ENCODE results near the gene LDHD.
A peak's percentile ranks its signal among the peaks of the same experiment; 100 is the strongest.

The LDHD gene

DNA sequence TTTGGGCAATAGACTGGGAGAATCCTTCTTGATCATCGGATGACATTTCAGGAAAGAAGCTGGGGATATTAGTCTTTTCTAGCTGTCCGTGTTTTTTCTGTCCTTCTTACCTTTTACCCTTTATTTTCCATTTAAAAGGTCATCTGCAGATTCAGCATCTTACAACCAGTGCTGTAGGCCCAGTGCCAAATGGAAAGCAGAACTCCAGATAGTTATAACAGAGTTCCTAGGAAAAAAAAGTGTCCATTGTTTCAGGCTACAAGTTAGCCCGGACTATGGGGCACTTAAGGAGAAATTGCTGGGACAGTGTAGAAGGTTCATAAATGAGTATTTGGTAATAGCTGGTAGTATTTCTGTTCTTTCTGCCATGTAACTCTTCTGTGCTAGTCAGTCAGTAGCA is 28.4 kb downstream of the LDHD start:
- H3K4me1 ChIP-seq (ENCODE audit: control insufficient read depth, insufficient read depth, low read length) = peaks cover 40% of the 10 kb centered on the region
- H3K27me3 ChIP-seq (ENCODE audit: control insufficient read depth in 1 of 2, insufficient read depth in 2 of 2, low read length in 2 of 2) = no peaks in the 10 kb centered on the region
- H3K36me3 ChIP-seq (ENCODE audit: control insufficient read depth in 2 of 2, insufficient read depth in 2 of 2, low read length in 2 of 2) = no peaks in the 10 kb centered on the region
- peak overlapping the region; percentile 16 to 47 for H3K4me3 ChIP-seq (ENCODE audit: low read length in 2 of 2)
- H3K27ac ChIP-seq (ENCODE audit: low read length) = peak overlapping the region; percentile 82
- no peaks in the 10 kb centered on the region for H3K9me3 ChIP-seq (ENCODE audit: control insufficient read depth in 2 of 2, low read length in 2 of 2)
- H3K9ac ChIP-seq (ENCODE audit: low read length in 2 of 2) = no peak overlapping the region

DNA sequence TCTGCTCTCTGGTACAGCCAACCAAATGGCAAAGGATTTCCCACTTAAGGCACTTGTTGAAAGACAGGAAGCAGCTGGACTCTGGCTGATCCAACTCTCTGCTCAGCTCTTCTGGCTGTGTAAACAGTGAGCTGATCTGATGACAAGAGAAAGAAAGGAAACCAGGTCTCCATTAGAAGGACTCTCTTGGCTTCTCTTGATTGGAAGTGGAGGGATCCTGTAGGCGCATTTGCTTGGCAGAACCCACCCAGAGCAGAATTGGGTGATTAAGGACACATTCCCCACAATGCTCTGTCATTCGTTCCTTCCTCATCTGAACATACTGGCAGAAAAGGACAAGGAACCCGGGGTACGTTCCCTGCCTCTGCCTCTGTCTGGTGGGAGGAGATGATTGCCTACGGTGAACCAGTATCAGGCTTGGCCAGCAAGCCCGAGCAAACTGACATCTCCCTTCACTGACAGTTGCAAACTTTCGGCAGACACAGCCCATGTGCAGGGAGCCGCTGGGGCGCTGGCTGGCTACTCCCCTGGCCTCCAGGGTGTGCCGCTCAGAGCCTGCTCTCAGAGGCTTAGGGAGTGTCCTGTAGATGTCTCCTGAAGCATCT is 29.1 kb downstream of the LDHD start:
- Histone ChIP-seq H3K4me3 (ENCODE audit: low read length in 2 of 2) (peak overlapping the region; percentile 47 to 68), H3K36me3 (ENCODE audit: control insufficient read depth in 2 of 2, insufficient read depth in 2 of 2, low read length in 2 of 2) (no peaks in the 10 kb centered on the region), H3K27ac (ENCODE audit: low read length) (peak overlapping the region; percentile 82)

DNA sequence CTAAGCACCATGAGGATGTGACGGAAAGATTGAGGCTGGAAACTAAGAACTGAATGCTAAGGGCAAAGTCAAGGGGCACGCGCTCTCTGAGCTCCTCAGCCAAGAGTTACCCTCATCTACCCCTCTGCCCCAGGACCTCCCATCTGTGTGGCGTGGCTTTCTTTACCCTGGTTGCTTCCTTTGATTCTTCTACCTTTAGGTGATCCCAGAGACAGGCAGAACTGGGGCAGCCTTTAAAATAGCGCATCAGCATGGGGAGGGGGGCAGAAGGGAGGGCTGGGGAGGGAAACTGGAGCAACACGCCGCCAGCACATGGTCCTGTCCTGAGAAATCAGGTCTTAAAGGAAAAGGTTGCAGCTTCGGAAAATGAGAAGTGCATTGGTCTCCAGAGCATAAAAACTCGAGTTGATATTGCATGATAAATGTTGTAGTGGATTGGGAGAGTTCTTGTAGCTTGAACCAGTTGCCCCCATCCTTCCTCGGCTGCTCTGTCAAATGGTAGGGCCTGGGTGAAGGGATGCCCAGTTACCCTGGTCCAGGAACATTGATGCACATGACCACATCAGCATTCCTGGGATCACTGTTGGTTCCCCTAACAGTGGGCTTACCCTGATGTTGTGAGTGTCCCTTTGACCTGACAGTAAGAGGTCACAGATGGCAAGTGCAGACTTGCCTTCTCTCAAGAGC is 29.7 kb downstream of the LDHD start:
- peak overlapping the region; percentile 82 for H3K27ac ChIP-seq (ENCODE audit: low read length)
- no peaks in the 10 kb centered on the region for H3K27me3 ChIP-seq (ENCODE audit: control insufficient read depth in 1 of 2, insufficient read depth in 2 of 2, low read length in 2 of 2)
- no peaks in the 10 kb centered on the region for H3K36me3 ChIP-seq (ENCODE audit: control insufficient read depth in 2 of 2, insufficient read depth in 2 of 2, low read length in 2 of 2)
- no peaks in the 10 kb centered on the region for H3K9me3 ChIP-seq (ENCODE audit: control insufficient read depth in 2 of 2, low read length in 2 of 2)
- H3K9ac ChIP-seq (ENCODE audit: low read length in 2 of 2) = no peak overlapping the region
- peak overlapping the region in 1 of 2 donors; percentile 68 for H3K4me3 ChIP-seq (ENCODE audit: low read length in 2 of 2)
- H3K4me1 ChIP-seq (ENCODE audit: control insufficient read depth, insufficient read depth, low read length) = peaks cover 45% of the 10 kb centered on the region

More for the DNA sequence above, 29.1 kb downstream of the LDHD start:
- H3K9ac ChIP-seq (ENCODE audit: low read length in 2 of 2) = no peak overlapping the region
- H3K27me3 ChIP-seq (ENCODE audit: control insufficient read depth in 1 of 2, insufficient read depth in 2 of 2, low read length in 2 of 2) = no peaks in the 10 kb centered on the region
- H3K4me1 ChIP-seq (ENCODE audit: control insufficient read depth, insufficient read depth, low read length) = peaks cover 42% of the 10 kb centered on the region
- H3K9me3 ChIP-seq (ENCODE audit: control insufficient read depth in 2 of 2, low read length in 2 of 2) = no peaks in the 10 kb centered on the region

DNA sequence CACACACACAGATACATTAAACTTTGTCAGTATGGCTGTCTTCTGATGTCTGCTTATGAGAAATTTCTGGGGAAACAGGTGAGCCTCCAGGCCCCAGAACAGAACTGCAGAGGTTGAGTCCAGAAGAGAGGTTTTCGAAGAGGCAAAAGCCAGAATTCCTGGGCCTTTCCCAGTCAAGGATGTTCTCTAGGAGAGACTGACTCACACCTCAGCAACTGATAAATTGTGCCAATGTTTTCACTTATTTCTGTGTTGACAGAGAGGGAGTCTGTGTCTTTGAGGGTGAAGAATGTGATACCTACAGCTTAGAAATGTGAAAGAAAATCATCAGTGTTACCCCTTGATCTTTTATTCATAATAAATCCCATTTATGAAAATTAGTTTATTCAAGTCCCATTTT is 30.3 kb downstream of the LDHD start:
- Histone ChIP-seq H3K9ac (ENCODE audit: low read length in 2 of 2) (no peak overlapping the region), H3K27me3 (ENCODE audit: control insufficient read depth in 1 of 2, insufficient read depth in 2 of 2, low read length in 2 of 2) (no peaks in the 10 kb centered on the region), H3K4me3 (ENCODE audit: low read length in 2 of 2) (no peak overlapping the region), H3K9me3 (ENCODE audit: control insufficient read depth in 2 of 2, low read length in 2 of 2) (no peaks in the 10 kb centered on the region), H3K36me3 (ENCODE audit: control insufficient read depth in 2 of 2, insufficient read depth in 2 of 2, low read length in 2 of 2) (no peaks in the 10 kb centered on the region), H3K4me1 (ENCODE audit: control insufficient read depth, insufficient read depth, low read length) (peaks cover 48% of the 10 kb centered on the region), H3K27ac (ENCODE audit: low read length) (peak overlapping the region; percentile 82)

DNA sequence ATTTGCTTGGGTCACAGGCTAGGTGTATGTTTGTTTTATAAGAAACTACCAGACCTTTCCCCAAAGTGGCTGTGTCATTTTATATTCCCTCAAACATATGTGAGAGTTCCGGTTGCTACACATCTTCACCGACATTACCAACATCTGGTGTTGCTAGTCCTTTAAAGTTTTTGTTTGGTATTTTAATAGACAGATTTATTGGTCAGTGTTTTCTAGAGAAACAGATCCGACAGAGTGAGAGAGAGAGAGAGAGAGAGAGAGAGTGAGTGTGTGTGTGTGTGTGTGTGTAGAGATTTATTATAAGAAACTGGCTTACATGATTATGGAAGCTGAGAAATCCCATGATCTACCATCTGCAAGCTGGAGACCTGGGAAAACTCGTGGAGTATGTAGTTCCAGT is 31.0 kb downstream of the LDHD start:
- Histone ChIP-seq H3K4me1 (ENCODE audit: control insufficient read depth, insufficient read depth, low read length) (peaks cover 48% of the 10 kb centered on the region), H3K27me3 (ENCODE audit: control insufficient read depth in 1 of 2, insufficient read depth in 2 of 2, low read length in 2 of 2) (no peaks in the 10 kb centered on the region), H3K36me3 (ENCODE audit: control insufficient read depth in 2 of 2, insufficient read depth in 2 of 2, low read length in 2 of 2) (no peaks in the 10 kb centered on the region), H3K4me3 (ENCODE audit: low read length in 2 of 2) (no peak overlapping the region), H3K9ac (ENCODE audit: low read length in 2 of 2) (no peak overlapping the region), H3K9me3 (ENCODE audit: control insufficient read depth in 2 of 2, low read length in 2 of 2) (no peaks in the 10 kb centered on the region), H3K27ac (ENCODE audit: low read length) (peak overlapping the region; percentile 19)

DNA sequence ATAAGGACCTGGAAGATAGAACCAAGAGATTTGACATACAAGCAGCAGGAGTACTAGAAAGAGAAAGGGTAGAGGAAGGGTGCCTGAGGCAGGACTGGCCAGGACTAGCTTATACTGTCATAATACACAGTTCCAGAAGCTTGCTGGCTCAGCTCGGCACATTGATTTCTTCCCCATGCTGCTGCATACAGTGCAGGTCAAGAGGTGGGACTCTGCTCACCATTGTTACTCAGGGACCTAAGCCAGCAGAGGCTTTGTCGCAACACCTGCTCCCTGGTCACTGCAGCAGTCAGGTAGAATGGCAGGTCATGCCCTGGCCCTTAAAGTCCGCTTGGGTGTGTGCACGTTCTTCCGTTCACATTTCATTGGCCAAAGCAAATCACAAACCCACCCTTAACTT is 32.8 kb downstream of the LDHD start:
- no peaks in the 10 kb centered on the region for H3K27me3 ChIP-seq (ENCODE audit: control insufficient read depth in 1 of 2, insufficient read depth in 2 of 2, low read length in 2 of 2)
- no peaks in the 10 kb centered on the region for H3K36me3 ChIP-seq (ENCODE audit: control insufficient read depth in 2 of 2, insufficient read depth in 2 of 2, low read length in 2 of 2)
- no peak overlapping the region for H3K4me3 ChIP-seq (ENCODE audit: low read length in 2 of 2)
- H3K27ac ChIP-seq (ENCODE audit: low read length) = peak overlapping the region; percentile 11
- H3K9ac ChIP-seq (ENCODE audit: low read length in 2 of 2) = no peak overlapping the region
- H3K9me3 ChIP-seq (ENCODE audit: control insufficient read depth in 2 of 2, low read length in 2 of 2) = no peaks in the 10 kb centered on the region
- H3K4me1 ChIP-seq (ENCODE audit: control insufficient read depth, insufficient read depth, low read length) = peaks cover 52% of the 10 kb centered on the region

DNA sequence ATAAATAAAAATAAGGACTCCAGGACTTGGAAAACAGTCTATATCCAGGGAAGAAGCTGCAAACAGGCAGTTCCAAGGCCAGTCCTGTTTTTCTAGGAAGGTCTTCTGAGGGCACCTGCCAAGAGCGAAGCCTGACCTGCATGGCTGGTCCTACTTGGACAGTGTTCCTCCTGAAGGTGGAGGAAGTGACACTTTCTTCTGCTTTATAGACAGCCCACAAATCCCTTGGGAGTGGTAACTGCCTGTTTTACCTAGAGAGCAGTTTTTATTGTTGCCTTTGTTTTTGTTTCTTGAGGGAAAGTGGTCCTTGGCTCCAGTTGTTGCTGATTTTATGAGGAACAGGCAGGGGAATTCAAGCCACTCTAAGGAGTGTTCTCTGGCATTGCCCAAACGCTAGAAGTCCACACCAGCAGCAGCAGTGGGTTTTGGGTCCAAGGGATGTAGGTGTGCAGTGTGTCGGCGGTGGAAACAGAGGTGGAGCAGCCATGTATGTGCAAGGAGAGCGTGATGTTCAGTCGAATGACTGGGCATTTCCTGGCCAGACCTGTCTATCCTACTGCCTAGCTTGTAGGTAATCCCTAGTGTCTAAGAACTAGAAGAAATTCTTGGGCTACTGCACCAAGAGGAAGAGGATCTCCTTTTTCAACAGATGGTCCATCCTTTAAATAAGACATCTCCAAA is 35.3 kb downstream of the LDHD start:
- Histone ChIP-seq H3K27me3 (ENCODE audit: control insufficient read depth in 1 of 2, insufficient read depth in 2 of 2, low read length in 2 of 2) (no peaks in the 10 kb centered on the region), H3K4me3 (ENCODE audit: low read length in 2 of 2) (no peak overlapping the region), H3K36me3 (ENCODE audit: control insufficient read depth in 2 of 2, insufficient read depth in 2 of 2, low read length in 2 of 2) (no peaks in the 10 kb centered on the region), H3K4me1 (ENCODE audit: control insufficient read depth, insufficient read depth, low read length) (peaks cover 32% of the 10 kb centered on the region), H3K27ac (ENCODE audit: low read length) (no peak overlapping the region), H3K9me3 (ENCODE audit: control insufficient read depth in 2 of 2, low read length in 2 of 2) (no peaks in the 10 kb centered on the region), H3K9ac (ENCODE audit: low read length in 2 of 2) (no peak overlapping the region)

DNA sequence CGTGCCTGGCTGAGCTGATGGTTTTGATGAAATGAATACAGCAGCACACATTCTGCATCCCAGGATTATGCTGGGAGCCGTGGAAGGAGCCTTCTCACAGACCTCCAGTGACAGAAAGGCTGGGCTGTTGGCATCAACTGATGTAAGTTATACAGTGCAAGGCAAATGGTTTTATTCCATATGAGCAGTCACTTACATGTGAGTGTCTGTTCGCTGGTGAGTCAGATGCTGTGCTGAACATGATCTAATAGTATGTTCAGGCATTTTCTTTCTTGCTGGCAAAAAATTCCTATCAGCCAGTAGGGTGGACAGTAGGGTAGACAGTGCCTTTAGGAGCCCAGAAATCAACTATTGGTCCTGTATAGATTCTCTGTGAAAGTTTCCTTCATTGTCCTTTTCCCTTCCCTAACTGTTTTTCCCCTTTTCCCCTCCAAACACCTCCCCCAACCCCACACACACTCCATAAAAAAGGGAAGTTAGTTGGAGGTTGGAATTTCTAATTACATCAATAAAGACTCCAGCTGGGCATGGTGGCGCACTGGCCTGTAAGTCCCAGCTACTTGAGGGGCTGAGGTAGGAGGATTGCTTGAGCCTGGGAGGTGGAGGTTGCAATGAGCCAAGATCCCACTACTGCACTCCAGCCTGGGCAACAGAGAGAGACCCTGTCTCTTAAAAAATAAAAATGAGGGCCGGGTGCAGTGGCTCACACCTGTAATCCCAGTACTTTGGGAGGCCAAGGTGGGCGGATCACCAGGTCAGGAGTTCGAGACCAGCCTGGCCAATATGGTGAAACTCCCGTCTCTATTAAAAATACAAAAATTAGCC is 36.2 kb downstream of the LDHD start:
- H3K36me3 ChIP-seq (ENCODE audit: control insufficient read depth in 2 of 2, insufficient read depth in 2 of 2, low read length in 2 of 2) = no peaks in the 10 kb centered on the region
- no peaks in the 10 kb centered on the region for H3K27me3 ChIP-seq (ENCODE audit: control insufficient read depth in 1 of 2, insufficient read depth in 2 of 2, low read length in 2 of 2)
- no peak overlapping the region for H3K9ac ChIP-seq (ENCODE audit: low read length in 2 of 2)
- no peak overlapping the region for H3K27ac ChIP-seq (ENCODE audit: low read length)
- H3K4me3 ChIP-seq (ENCODE audit: low read length in 2 of 2) = no peak overlapping the region
- H3K4me1 ChIP-seq (ENCODE audit: control insufficient read depth, insufficient read depth, low read length) = peaks cover 32% of the 10 kb centered on the region
- H3K9me3 ChIP-seq (ENCODE audit: control insufficient read depth in 2 of 2, low read length in 2 of 2) = no peaks in the 10 kb centered on the region

DNA sequence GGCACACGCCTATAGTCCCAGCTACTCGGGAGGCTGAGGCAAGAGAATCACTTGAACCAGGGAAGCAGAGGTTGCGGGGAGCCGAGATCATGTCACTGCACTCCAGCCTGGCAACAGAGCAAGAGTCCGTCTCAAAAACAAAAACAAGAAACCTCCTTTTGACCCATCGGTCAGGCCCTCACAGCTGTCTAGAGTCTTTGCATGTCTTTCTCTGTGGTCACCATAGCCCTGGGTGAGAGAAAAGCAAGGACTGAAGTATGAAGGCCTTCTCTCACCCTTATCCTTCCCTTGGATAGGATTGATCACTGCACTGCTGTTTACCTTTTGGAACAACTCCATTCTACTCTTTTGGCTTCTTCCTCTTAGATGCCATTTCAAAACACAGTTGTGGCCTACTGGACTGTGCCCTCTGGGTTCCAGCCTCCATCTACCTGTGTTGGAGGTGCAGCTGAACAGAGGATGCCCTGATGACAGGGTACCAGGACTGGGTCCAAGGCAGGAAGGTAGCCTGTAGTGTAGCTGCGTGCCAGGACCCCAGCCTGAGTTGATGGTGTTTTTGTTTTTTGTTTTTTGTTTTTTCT is 37.1 kb downstream of the LDHD start:
- Histone ChIP-seq H3K36me3 (ENCODE audit: control insufficient read depth in 2 of 2, insufficient read depth in 2 of 2, low read length in 2 of 2) (no peaks in the 10 kb centered on the region), H3K4me3 (ENCODE audit: low read length in 2 of 2) (no peak overlapping the region), H3K4me1 (ENCODE audit: control insufficient read depth, insufficient read depth, low read length) (peaks cover 34% of the 10 kb centered on the region), H3K9ac (ENCODE audit: low read length in 2 of 2) (no peak overlapping the region), H3K9me3 (ENCODE audit: control insufficient read depth in 2 of 2, low read length in 2 of 2) (no peaks in the 10 kb centered on the region), H3K27me3 (ENCODE audit: control insufficient read depth in 1 of 2, insufficient read depth in 2 of 2, low read length in 2 of 2) (no peaks in the 10 kb centered on the region), H3K27ac (ENCODE audit: low read length) (no peak overlapping the region)

DNA sequence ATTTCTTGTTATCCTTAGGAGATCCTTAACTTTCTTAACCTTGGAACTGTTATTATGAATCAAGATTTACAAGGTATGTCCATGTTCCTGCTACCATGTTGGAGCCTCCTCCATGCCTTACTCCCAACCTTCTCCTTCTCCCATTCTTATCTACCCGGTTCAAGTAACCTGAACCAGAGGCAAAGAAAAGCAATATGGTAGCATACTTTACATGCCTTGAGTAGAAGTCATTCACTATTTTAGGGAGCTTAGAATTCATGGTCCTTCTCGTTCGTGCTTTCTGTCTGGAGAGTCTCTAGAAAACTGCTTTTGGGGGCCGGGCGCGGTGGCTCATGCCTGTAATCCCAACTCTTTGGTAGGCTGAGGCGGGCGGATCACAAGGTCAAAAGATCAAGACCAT is 37.7 kb downstream of the LDHD start:
- Histone ChIP-seq H3K27ac (ENCODE audit: low read length) (no peak overlapping the region), H3K9me3 (ENCODE audit: control insufficient read depth in 2 of 2, low read length in 2 of 2) (no peaks in the 10 kb centered on the region), H3K36me3 (ENCODE audit: control insufficient read depth in 2 of 2, insufficient read depth in 2 of 2, low read length in 2 of 2) (no peaks in the 10 kb centered on the region), H3K9ac (ENCODE audit: low read length in 2 of 2) (no peak overlapping the region), H3K4me1 (ENCODE audit: control insufficient read depth, insufficient read depth, low read length) (peaks cover 33% of the 10 kb centered on the region), H3K4me3 (ENCODE audit: low read length in 2 of 2) (no peak overlapping the region), H3K27me3 (ENCODE audit: control insufficient read depth in 1 of 2, insufficient read depth in 2 of 2, low read length in 2 of 2) (no peaks in the 10 kb centered on the region)
